ENCODE measurements around the gene RAMP2. TPM values are rescaled to one million over a fixed set of nuclear protein-coding genes. Genes with fewer than 3 reads are reported as not detected.
A peak's percentile ranks its signal among the peaks of the same experiment; 100 is the strongest.
"Not testable (repeated sequence)": the region's sequence is repeated elsewhere in the genome, so short reads cannot be mapped to it uniquely, and the experiment has no call there.

Gene RAMP2
- total and polyA plus RNA-seq, 2 of the 13 experiments (the other 11 are each of a cell fraction or from before 2014, with no cell fraction given), result 1.4 to 5.2 TPM

- H3K4me2 ChIP-seq (ENCODE audit: low read depth, low read length); H2AFZ ChIP-seq (ENCODE audit: low read length); CTCF ChIA-PET (ENCODE audit: low intra/inter-chr PET ratio, low total read pairs); H3K4me3 ChIP-seq (replicated peaks in 1 of 3; ENCODE audit: insufficient read depth in 1 of 3, low read depth in 2 of 3, low read length in 3 of 3); in situ Hi-C loops (cut with HindIII; ENCODE audit: extremely low pct_ligation_motif_present, low pct_unique_long_range_greater_than_20kb); H3K27ac ChIP-seq (ENCODE audit: extremely low read length, insufficient read depth, low read length); H3K36me3 ChIP-seq (replicated peaks in 1 of 2; ENCODE audit: control insufficient read depth in 1 of 2, insufficient read depth in 2 of 2, low read length in 2 of 2); H3K9me3 ChIP-seq (ENCODE audit: low read length); H3K79me2 ChIP-seq (ENCODE audit: insufficient read depth, low read length); H3K9ac ChIP-seq (ENCODE audit: insufficient read depth, low read depth, low read length); intact Hi-C loops (cut with micrococcal nuclease; ENCODE audit: unreplicated experiment); H4K20me1 ChIP-seq (ENCODE audit: insufficient read depth, low read length); BruUV-seq (replicated peaks); H3K27me3 ChIP-seq (ENCODE audit: control insufficient read depth in 1 of 2, insufficient read depth in 2 of 2, low read length in 2 of 2); ATAC-seq; DNase-seq (ENCODE audit: low spot score); FAIRE-seq: not testable (repeated sequence)
- POLR2A ChIA-PET, result interaction anchor here (0.8 to 3.8 kb wide), 11 partner anchors 18 to 431 kb away, joined by 3 to 55 read pairs (median 7); partner anchors contain the start of genes BECN1, PSMC3IP, RAMP2 and RETREG3
- 89% methylated on average over 11 of the region's 11 CpGs for WGBS (ENCODE audit: low lambda C conversion rate)
- peaks cover 41% of the 10 kb centered on the region for H3K4me1 ChIP-seq (ENCODE audit: insufficient read depth, low read length)
These were observed 18.1 kb upstream of the RAMP2 start for GRCh38 chr17:42742916-42743315.

GRCh38 chr17:42743595-42744282 is 17.3 kb upstream of the RAMP2 start:
- in situ Hi-C loops (cut with HindIII; ENCODE audit: extremely low pct_ligation_motif_present, low pct_unique_long_range_greater_than_20kb), result no loop called here
- Histone ChIP-seq H3K4me3 (replicated peaks in 1 of 3; ENCODE audit: insufficient read depth in 1 of 3, low read depth in 2 of 3, low read length in 3 of 3) (peak overlapping the region; percentile 58 to 84 (median 76)), H2AFZ (ENCODE audit: low read length) (no peak overlapping the region), H3K79me2 (ENCODE audit: insufficient read depth, low read length) (peaks cover 9% of the 10 kb centered on the region), H3K9me3 (ENCODE audit: low read length) (no peaks in the 10 kb centered on the region), H4K20me1 (ENCODE audit: insufficient read depth, low read length) (no peaks in the 10 kb centered on the region), H3K9ac (ENCODE audit: insufficient read depth, low read depth, low read length) (peak overlapping the region; percentile 81), H3K27ac (ENCODE audit: extremely low read length, insufficient read depth, low read length) (peak overlapping the region; percentile 83), H3K36me3 (replicated peaks in 1 of 2; ENCODE audit: control insufficient read depth in 1 of 2, insufficient read depth in 2 of 2, low read length in 2 of 2) (no peaks in the 10 kb centered on the region), H3K4me2 (ENCODE audit: low read depth, low read length) (peak overlapping the region; percentile 95), H3K4me1 (ENCODE audit: insufficient read depth, low read length) (peaks cover 50% of the 10 kb centered on the region), H3K27me3 (ENCODE audit: control insufficient read depth in 1 of 2, insufficient read depth in 2 of 2, low read length in 2 of 2) (no peaks in the 10 kb centered on the region)
- ATAC-seq (no peak; the same call in 2 of the 3 replicates), FAIRE-seq (no peak), DNase-seq (ENCODE audit: low spot score) (no peak)
- CTCF ChIA-PET (ENCODE audit: low intra/inter-chr PET ratio, low total read pairs), result no interaction called here
- POLR2A ChIA-PET, result interaction anchor here (0.6 to 3.8 kb wide), 27 partner anchors 11 to 431 kb away, joined by 3 to 55 read pairs (median 4); partner anchors contain the start of genes BECN1, CNTD1, CNTNAP1 and COA3
- BruUV-seq (replicated peaks), result no TSS peak
- WGBS (ENCODE audit: low lambda C conversion rate), result 76% methylated on average over 10 of the region's 10 CpGs
- intact Hi-C loops (cut with micrococcal nuclease; ENCODE audit: unreplicated experiment), result no loop called here
- TF ChIP-seq ZNF749 (CRISPR knock-in tag; IDR thresholded peaks at IDR 0.05; ENCODE audit: borderline replicate concordance), result no peak
- no peak for TF ChIP-seq RAD51 (IDR thresholded peaks at IDR 0.05; ENCODE audit: borderline replicate concordance)
- no peak for TF ChIP-seq MTF1 (CRISPR knock-in tag; IDR thresholded peaks at IDR 0.05)
- no peak for TF ChIP-seq REXO4 (CRISPR knock-in tag; IDR thresholded peaks at IDR 0.05; ENCODE audit: borderline replicate concordance)
- no peak for TF ChIP-seq POGZ (CRISPR knock-in tag; IDR thresholded peaks at IDR 0.05)
- no peak for TF ChIP-seq FLYWCH1 (CRISPR knock-in tag; IDR thresholded peaks at IDR 0.05)
- TF ChIP-seq TRAFD1 (CRISPR knock-in tag; IDR thresholded peaks at IDR 0.05; ENCODE audit: borderline replicate concordance), result 0 out of 2 replicates have a peak, but pooled peaks have one; percentile 6
- no peak for TF ChIP-seq CBFB (CRISPR knock-in tag; IDR thresholded peaks at IDR 0.05)
- 0 out of 2 replicates have a peak, but pooled peaks have one; percentile 19 for TF ChIP-seq GMEB1 (CRISPR knock-in tag; IDR thresholded peaks at IDR 0.05; ENCODE audit: borderline replicate concordance)
- TF ChIP-seq PPARG (CRISPR knock-in tag; conservative IDR thresholded peaks at IDR 0.05), result no peak
- TF ChIP-seq ZNF496 (CRISPR knock-in tag; IDR thresholded peaks at IDR 0.05; ENCODE audit: insufficient replicate concordance), result no peak
- TF ChIP-seq DDIT3 (CRISPR knock-in tag; IDR thresholded peaks at IDR 0.05), result no peak
- no peak for TF ChIP-seq SNRNP70 (IDR thresholded peaks at IDR 0.05; ENCODE audit: low read depth, low read length)
